Measurements from ENCODE around the gene SMYD3.

The SMYD3 gene

DNA sequence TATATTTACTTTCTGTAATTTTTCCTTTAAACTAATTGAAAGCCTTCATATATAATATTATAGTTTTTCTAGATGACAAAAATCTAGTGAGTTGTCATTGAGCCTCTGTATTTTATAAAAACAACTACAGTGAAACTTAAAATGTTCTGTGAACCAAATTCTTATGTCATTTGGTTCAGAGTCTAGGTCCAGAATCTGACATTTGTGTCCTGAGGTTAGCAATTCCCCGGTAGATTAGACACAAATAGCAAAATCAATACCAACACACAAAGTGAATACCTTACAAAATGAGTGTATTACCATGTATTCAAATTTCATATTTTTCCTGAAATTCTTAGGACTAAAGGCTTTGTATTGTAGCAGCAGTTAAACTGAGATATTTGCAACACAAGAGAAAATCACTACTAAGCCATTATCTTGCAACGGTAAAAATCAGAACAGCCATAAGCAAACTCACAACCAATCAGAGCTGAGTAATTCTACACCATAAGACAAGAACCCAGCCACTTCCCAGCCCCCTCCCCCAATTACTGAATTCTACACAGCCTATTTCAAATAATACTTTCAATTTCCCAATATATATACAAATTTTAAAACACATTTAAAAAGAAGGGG lies 573.5 kb downstream of the SMYD3 start:
- no peaks in the 10 kb centered on the region for H3K27me3 Mint-ChIP-seq
- H3K36me3 Mint-ChIP-seq (ENCODE audit: low read depth), result peaks cover 7% of the 10 kb centered on the region
- H3K4me1 Mint-ChIP-seq (ENCODE audit: low read depth), result no peaks in the 10 kb centered on the region
- H3K9me3 Mint-ChIP-seq, result no peaks in the 10 kb centered on the region
- H3K4me3 Mint-ChIP-seq, result no peak overlapping the region
- H3K27ac Mint-ChIP-seq, result no peak overlapping the region

DNA sequence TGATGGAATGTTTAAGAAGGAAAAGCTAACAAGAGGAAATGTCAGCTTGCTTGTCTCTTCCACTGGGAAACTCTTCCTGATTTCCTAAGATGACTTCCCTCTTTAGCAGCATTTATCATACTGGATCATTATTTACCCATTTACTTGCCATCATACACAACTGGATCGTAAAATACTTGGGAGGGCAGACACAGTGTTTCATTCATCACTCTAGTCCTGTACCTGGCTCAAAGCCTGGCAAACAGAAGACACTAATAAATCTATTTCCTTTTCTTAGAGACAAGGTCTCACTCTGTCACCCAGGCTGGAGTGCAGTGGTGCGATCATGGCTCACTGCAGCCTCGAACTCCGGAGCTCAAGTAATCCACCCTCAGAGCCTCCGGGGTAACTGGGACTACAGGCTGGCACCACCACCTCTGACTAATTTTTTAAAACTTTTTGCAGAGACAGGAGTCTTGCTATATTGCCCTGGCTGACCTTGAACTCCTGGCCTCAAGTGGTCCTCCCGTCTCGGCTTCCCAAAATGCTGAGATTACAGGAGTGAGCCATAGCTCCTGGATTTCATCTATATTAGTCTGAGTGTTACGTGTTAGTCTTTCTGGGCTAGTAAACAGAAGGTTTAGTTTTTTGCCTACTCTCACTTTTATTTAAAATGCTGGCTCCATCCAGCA lies 574.6 kb downstream of the SMYD3 start:
- Mint-ChIP-seq H3K27ac (no peak overlapping the region), H3K9me3 (no peaks in the 10 kb centered on the region), H3K36me3 (ENCODE audit: low read depth) (peaks cover 12% of the 10 kb centered on the region), H3K4me3 (no peak overlapping the region), H3K27me3 (no peaks in the 10 kb centered on the region), H3K4me1 (ENCODE audit: low read depth) (no peaks in the 10 kb centered on the region)

DNA sequence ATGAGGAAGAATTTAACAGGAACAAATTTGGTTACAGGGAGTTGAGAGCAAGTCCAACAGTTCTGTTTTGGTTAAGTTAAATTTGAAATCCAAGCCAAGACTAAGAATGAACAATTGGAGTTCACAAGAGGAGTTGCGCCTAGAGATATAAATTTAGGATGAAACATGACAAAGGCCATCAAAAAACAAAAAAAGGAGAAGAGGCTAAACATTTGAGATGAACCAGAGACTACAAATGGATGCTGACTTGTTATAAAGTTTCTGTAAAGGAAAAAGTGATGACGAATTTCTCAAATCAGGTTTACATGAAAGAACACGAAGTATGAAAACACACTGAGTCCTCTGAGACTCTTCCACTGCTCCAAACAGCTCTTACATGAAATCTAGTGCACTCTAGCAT lies 575.6 kb downstream of the SMYD3 start:
- H3K27ac Mint-ChIP-seq, result no peak overlapping the region
- H3K36me3 Mint-ChIP-seq (ENCODE audit: low read depth), result peaks cover 19% of the 10 kb centered on the region
- H3K27me3 Mint-ChIP-seq, result no peaks in the 10 kb centered on the region
- no peaks in the 10 kb centered on the region for H3K4me1 Mint-ChIP-seq (ENCODE audit: low read depth)
- no peaks in the 10 kb centered on the region for H3K9me3 Mint-ChIP-seq
- no peak overlapping the region for H3K4me3 Mint-ChIP-seq

GRCh38 chr1:245929224-245929623 lies 577.9 kb downstream of the SMYD3 start:
- no peaks in the 10 kb centered on the region for H3K4me1 Mint-ChIP-seq (ENCODE audit: low read depth)
- no peaks in the 10 kb centered on the region for H3K27me3 Mint-ChIP-seq
- H3K4me3 Mint-ChIP-seq, result no peak overlapping the region
- peaks cover 30% of the 10 kb centered on the region for H3K36me3 Mint-ChIP-seq (ENCODE audit: low read depth)
- no peak overlapping the region for H3K27ac Mint-ChIP-seq
- no peaks in the 10 kb centered on the region for H3K9me3 Mint-ChIP-seq

DNA sequence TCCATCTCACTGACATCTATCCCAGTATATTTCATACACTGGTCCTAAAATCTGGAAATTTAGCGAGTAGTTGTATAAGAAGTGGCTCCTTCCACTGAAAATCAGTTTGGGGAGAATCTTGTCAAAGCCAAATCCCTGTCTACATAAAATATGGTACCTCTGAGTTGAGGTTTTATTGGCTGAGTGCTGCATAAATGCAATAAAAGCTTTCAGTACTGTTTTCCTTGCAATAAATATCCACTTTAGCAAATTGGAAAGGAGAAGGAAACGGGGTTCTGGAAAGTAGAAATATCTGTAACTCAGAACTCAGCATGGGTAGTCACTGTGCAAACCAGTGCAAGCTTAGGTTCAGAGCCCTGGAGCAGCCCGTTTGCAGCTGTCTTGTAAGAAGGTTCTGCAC lies 580.2 kb downstream of the SMYD3 start:
- no peak overlapping the region for H3K4me3 Mint-ChIP-seq
- H3K4me1 Mint-ChIP-seq (ENCODE audit: low read depth), result no peaks in the 10 kb centered on the region
- no peak overlapping the region for H3K27ac Mint-ChIP-seq
- peaks cover 36% of the 10 kb centered on the region for H3K36me3 Mint-ChIP-seq (ENCODE audit: low read depth)
- no peaks in the 10 kb centered on the region for H3K27me3 Mint-ChIP-seq
- no peaks in the 10 kb centered on the region for H3K9me3 Mint-ChIP-seq

GRCh38 chr1:245923215-245923614 lies 583.9 kb downstream of the SMYD3 start:
- no peaks in the 10 kb centered on the region for H3K27me3 Mint-ChIP-seq
- peaks cover 4% of the 10 kb centered on the region for H3K9me3 Mint-ChIP-seq
- no peak overlapping the region for H3K4me3 Mint-ChIP-seq
- H3K27ac Mint-ChIP-seq, result no peak overlapping the region
- peaks cover 29% of the 10 kb centered on the region for H3K36me3 Mint-ChIP-seq (ENCODE audit: low read depth)
- no peaks in the 10 kb centered on the region for H3K4me1 Mint-ChIP-seq (ENCODE audit: low read depth)

DNA sequence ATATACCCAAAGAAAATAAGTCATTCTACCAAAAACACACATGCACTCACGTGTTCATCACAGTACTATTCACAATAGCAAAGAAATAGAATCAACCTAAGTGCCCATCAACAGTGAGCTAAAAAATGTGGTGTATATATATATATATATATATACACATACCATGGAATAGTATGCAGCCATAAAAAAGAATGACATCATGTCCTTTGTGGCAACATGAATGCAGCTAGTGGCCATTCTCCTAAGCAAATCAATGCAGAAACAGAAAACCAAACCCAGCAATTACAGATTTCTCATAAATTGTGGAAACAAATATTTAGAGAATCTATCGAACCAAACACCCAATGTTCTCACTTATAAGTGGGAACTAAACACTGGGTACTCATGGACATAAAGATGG lies 585.7 kb downstream of the SMYD3 start:
- H3K27ac Mint-ChIP-seq, result no peak overlapping the region

DNA sequence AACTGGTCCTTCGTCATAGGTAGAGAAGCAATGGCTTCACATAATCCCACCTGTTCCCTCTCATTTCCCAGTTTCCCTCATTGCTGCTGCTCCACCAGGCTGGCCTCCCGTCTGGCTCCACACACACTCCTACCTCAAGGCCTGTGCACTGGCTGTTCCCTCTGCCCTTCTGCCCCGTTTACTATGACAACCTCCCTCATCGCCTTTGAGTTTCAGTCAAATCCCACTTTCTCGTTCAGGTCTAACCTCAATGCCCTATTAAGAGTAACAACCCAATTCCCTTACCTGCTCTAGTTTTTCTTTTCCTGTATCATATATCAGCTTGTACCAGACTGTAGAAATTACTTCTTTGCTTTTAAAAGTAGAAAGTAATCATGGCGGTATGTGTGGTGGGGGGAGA lies 589.7 kb downstream of the SMYD3 start:
- Mint-ChIP-seq H3K27me3 (no peaks in the 10 kb centered on the region), H3K4me3 (no peak overlapping the region), H3K36me3 (ENCODE audit: low read depth) (peaks cover 20% of the 10 kb centered on the region), H3K9me3 (peaks cover 4% of the 10 kb centered on the region), H3K4me1 (ENCODE audit: low read depth) (no peaks in the 10 kb centered on the region), H3K27ac (no peak overlapping the region)

More for the DNA sequence above, 585.7 kb downstream of the SMYD3 start:
- H3K36me3 Mint-ChIP-seq (ENCODE audit: low read depth), result peaks cover 17% of the 10 kb centered on the region
- peaks cover 4% of the 10 kb centered on the region for H3K9me3 Mint-ChIP-seq
- H3K27me3 Mint-ChIP-seq, result no peaks in the 10 kb centered on the region
- no peaks in the 10 kb centered on the region for H3K4me1 Mint-ChIP-seq (ENCODE audit: low read depth)
- no peak overlapping the region for H3K4me3 Mint-ChIP-seq

- H3K4me3 Mint-ChIP-seq, result no peak overlapping the region
- no peak overlapping the region for H3K27ac Mint-ChIP-seq
- H3K9me3 Mint-ChIP-seq, result peaks cover 4% of the 10 kb centered on the region
- H3K36me3 Mint-ChIP-seq (ENCODE audit: low read depth), result peaks cover 26% of the 10 kb centered on the region
- no peaks in the 10 kb centered on the region for H3K27me3 Mint-ChIP-seq
- H3K4me1 Mint-ChIP-seq (ENCODE audit: low read depth), result no peaks in the 10 kb centered on the region
These were observed 591.2 kb downstream of the SMYD3 start for GRCh38 chr1:245915841-245916240.

- no peaks in the 10 kb centered on the region for H3K4me1 Mint-ChIP-seq (ENCODE audit: low read depth)
These were observed 591.7 kb downstream of the SMYD3 start for GRCh38 chr1:245915406-245915805.

DNA sequence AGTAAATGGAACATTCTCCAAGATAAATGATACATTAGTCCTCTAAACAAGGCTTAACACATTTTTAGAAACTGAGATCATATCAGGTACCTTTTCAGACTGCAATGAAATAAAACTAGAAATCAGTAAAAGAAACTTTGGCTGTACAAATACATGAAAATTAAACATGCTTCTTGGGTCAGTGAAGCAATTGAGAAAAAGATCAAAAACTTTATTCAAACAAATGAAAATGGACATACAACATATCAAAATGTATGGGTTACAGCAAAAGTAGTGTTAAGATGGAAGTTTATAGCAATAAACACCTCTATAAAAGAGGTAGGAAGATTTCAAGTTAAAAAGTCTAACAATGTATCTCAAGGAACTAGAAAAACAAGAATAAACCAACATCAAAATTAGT lies 598.5 kb downstream of the SMYD3 start:
- Mint-ChIP-seq H3K27me3 (no peaks in the 10 kb centered on the region), H3K4me3 (no peak overlapping the region), H3K36me3 (ENCODE audit: low read depth) (peaks cover 31% of the 10 kb centered on the region), H3K9me3 (no peaks in the 10 kb centered on the region), H3K4me1 (ENCODE audit: low read depth) (no peaks in the 10 kb centered on the region), H3K27ac (no peak overlapping the region)

More at GRCh38 chr1:245915406-245915805, 591.7 kb downstream of the SMYD3 start:
- Mint-ChIP-seq H3K4me3 (no peak overlapping the region), H3K27ac (no peak overlapping the region), H3K36me3 (ENCODE audit: low read depth) (peaks cover 26% of the 10 kb centered on the region), H3K9me3 (peaks cover 2% of the 10 kb centered on the region), H3K27me3 (no peaks in the 10 kb centered on the region)

DNA sequence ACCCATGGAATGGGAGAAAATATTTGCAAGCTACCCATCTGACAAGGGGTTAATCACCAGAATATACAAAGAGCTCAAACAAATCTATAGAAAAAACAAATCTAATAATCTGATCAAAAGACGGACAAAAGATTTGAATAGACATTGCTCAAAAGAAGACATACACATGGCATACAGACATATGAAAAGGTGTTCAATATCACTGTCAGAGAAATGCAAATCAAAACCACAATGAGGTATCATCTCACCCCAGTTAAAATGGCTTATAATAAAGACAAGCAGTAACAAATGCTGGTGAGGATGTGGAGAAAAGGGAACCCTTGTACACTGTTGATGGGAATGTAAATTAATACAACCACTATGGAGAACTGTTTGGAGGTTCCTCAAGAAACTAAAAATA lies 600.9 kb downstream of the SMYD3 start:
- Mint-ChIP-seq H3K36me3 (ENCODE audit: low read depth) (peaks cover 33% of the 10 kb centered on the region), H3K27me3 (no peaks in the 10 kb centered on the region), H3K9me3 (no peaks in the 10 kb centered on the region), H3K4me1 (ENCODE audit: low read depth) (no peaks in the 10 kb centered on the region), H3K27ac (no peak overlapping the region), H3K4me3 (no peak overlapping the region)

- H3K9me3 Mint-ChIP-seq, result no peaks in the 10 kb centered on the region
- H3K27ac Mint-ChIP-seq, result no peak overlapping the region
- no peak overlapping the region for H3K4me3 Mint-ChIP-seq
- peaks cover 31% of the 10 kb centered on the region for H3K36me3 Mint-ChIP-seq (ENCODE audit: low read depth)
- H3K27me3 Mint-ChIP-seq, result no peaks in the 10 kb centered on the region
- H3K4me1 Mint-ChIP-seq (ENCODE audit: low read depth), result no peaks in the 10 kb centered on the region
These were observed 603.2 kb downstream of the SMYD3 start for GRCh38 chr1:245903851-245904250.

DNA sequence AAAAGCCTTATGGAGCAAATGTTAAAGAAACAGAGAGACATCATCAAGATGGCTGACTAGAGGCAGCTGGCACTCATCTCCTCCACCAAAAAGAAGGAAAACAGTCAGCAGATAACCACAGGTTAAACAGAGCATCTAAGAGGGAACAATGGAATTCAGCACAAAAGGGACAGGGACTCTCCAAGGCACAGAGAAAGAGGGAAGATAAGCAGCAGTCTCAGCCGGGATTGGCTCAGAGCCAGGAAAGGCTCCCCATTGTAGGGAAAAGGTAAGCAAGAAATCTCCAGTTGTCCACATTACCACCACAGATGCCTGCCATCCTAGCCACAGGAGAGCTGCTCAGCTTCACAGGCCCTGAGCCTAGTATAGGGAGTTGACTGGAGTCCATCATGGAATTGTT lies 605.5 kb downstream of the SMYD3 start:
- H3K9me3 Mint-ChIP-seq, result no peaks in the 10 kb centered on the region
- no peak overlapping the region for H3K27ac Mint-ChIP-seq
- peaks cover 33% of the 10 kb centered on the region for H3K36me3 Mint-ChIP-seq (ENCODE audit: low read depth)
- H3K27me3 Mint-ChIP-seq, result no peaks in the 10 kb centered on the region
- H3K4me3 Mint-ChIP-seq, result no peak overlapping the region
- H3K4me1 Mint-ChIP-seq (ENCODE audit: low read depth), result no peaks in the 10 kb centered on the region

DNA sequence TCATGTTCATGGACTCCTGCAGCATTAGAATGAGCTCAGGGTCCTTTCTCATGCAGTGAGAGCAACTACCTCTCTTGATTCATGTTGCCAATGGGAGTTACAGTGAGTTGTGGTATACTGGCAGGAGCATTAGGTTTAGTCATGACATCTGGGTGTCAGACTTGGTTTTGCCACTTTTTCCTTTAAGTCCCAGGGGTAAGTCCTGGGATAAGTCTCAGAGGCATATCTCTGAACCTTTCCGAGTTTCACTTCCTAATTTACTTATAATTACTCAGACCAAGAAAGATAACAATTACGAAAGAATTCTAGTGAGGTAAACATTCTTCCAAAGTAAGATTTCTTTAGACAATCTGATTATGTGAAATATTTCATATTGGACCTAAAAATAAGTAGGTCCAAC lies 606.0 kb downstream of the SMYD3 start:
- no peaks in the 10 kb centered on the region for H3K9me3 Mint-ChIP-seq
- no peak overlapping the region for H3K27ac Mint-ChIP-seq
- no peaks in the 10 kb centered on the region for H3K4me1 Mint-ChIP-seq (ENCODE audit: low read depth)
- H3K27me3 Mint-ChIP-seq, result no peaks in the 10 kb centered on the region
- peaks cover 33% of the 10 kb centered on the region for H3K36me3 Mint-ChIP-seq (ENCODE audit: low read depth)
- no peak overlapping the region for H3K4me3 Mint-ChIP-seq

GRCh38 chr1:245898581-245898980 lies 608.5 kb downstream of the SMYD3 start:
- H3K36me3 Mint-ChIP-seq (ENCODE audit: low read depth), result peaks cover 44% of the 10 kb centered on the region
- no peak overlapping the region for H3K27ac Mint-ChIP-seq
- no peaks in the 10 kb centered on the region for H3K4me1 Mint-ChIP-seq (ENCODE audit: low read depth)
- no peaks in the 10 kb centered on the region for H3K27me3 Mint-ChIP-seq
- H3K9me3 Mint-ChIP-seq, result peaks cover 8% of the 10 kb centered on the region
- H3K4me3 Mint-ChIP-seq, result no peak overlapping the region
